Hepatocyte (in vitro differentiated cells): ENCODE measurements around the gene OSBPL6. TPM values are rescaled to one million over a fixed set of nuclear protein-coding genes. Genes with fewer than 3 reads are reported as not detected.

Experiments
- DNase-seq: peaks from one replicate; pipeline ENCODE4 v3.0.0-alpha.2; 2016; ENCODE audit warnings: low spot score
- H2AFZ ChIP-seq: fragments of 200-600 bp; sonication (generic); 2 replicates; pipeline ENCODE4 v1.6.0; 2016; ENCODE audit warnings: antibody characterized with exemption, mild to moderate bottlenecking
- H3K27ac ChIP-seq: fragments of 200-600 bp; sonication (generic); 2 replicates; pipeline ENCODE4 v1.5.1; 2016; ENCODE audit warnings: mild to moderate bottlenecking
- H3K27me3 ChIP-seq: fragments of 200-600 bp; sonication (generic); 2 replicates; pipeline ENCODE4 v1.6.1; 2016
- H3K36me3 ChIP-seq: fragments of 200-600 bp; sonication (generic); replicated peaks from 2 replicates; pipeline ENCODE4 v1.5.1; 2016; ENCODE audit warnings: low read depth; ENCODE audit not compliant: insufficient read depth
- H3K4me1 ChIP-seq: fragments of 200-600 bp; sonication (generic); 2 replicates; pipeline ENCODE4 v1.5.1; 2016; ENCODE audit warnings: mild to moderate bottlenecking, moderate library complexity; ENCODE audit not compliant: insufficient read depth
- H3K4me2 ChIP-seq: fragments of 200-600 bp; sonication (generic); 2 replicates; pipeline ENCODE4 v1.6.0; 2016
- H3K4me3 ChIP-seq: fragments of 200-600 bp; sonication (generic); 2 replicates; pipeline ENCODE4 v1.5.1; 2016; ENCODE audit warnings: mild to moderate bottlenecking
- H3K79me2 ChIP-seq: fragments of 200-600 bp; sonication (generic); 2 replicates; pipeline ENCODE4 v1.6.0; 2017; ENCODE audit warnings: mild to moderate bottlenecking
- H3K9me2 ChIP-seq: fragments of 200-600 bp; sonication (generic); replicated peaks from 2 replicates; pipeline ENCODE4 v1.6.0; 2017; ENCODE audit warnings: mild to moderate bottlenecking; ENCODE audit not compliant: insufficient read depth
- H3K9me3 ChIP-seq: fragments of 200-600 bp; sonication (generic); 2 replicates; pipeline ENCODE4 v1.5.1; 2016; ENCODE audit warnings: low read depth, mild to moderate bottlenecking
- H4K20me1 ChIP-seq: fragments of 200-600 bp; sonication (generic); 2 replicates; pipeline ENCODE4 v1.6.0; 2016; ENCODE audit warnings: mild to moderate bottlenecking; ENCODE audit not compliant: insufficient read depth, poor library complexity, severe bottlenecking
- CTCF ChIP-seq: fragments of 200-600 bp; sonication (generic); IDR thresholded peaks from 2 replicates; pipeline ENCODE4 v1.5.1; 2016; ENCODE audit warnings: antibody characterized with exemption, mild to moderate bottlenecking; ENCODE audit not compliant: poor library complexity
- EZH2 ChIP-seq: fragments of 200-600 bp; sonication (generic); IDR thresholded peaks from 2 replicates; pipeline ENCODE4 v1.6.1; 2016; ENCODE audit warnings: antibody characterized with exemption, mild to moderate bottlenecking, borderline replicate concordance
- EZH2phosphoT487 ChIP-seq: fragments of 200-600 bp; sonication (generic); IDR thresholded peaks from one replicate; pipeline ENCODE4 v1.6.1; 2018; ENCODE audit warnings: antibody characterized with exemption, mild to moderate bottlenecking, low read depth, moderate library complexity; ENCODE audit not compliant: unreplicated experiment, severe bottlenecking
- WGBS: methylation state at CpG from one replicate; pipeline ENCODE4 v1.1.6; 2016; ENCODE audit warnings: low lambda C conversion rate; ENCODE audit errors: missing lambda C conversion rate; 5-methylcytosine and 5-hydroxymethylcytosine counted together
- polyA plus RNA-seq: library from polyadenylated mRNA; unstranded; fragments of >200 nt; fragmentation: Nextera tagmentation; extraction: Ambion mirVana; gene quantifications from 2 replicates; pipeline ENCODE4 v1.2.1, GENCODE V29; 2016
- total RNA-seq: library from RNA; depleted of rRNA; stranded (reverse); fragments of >200 nt; gene quantifications from 2 replicates; pipeline ENCODE4 v1.2.3, GENCODE V29; 2014

OSBPL6 gene
- total and polyA plus RNA-seq, 2 experiments from 2014 or later, result 2.5 to 3.0 TPM

GRCh38 chr2:178359192-178359912 lies 165.0 kb downstream of the OSBPL6 start:
- Histone ChIP-seq H3K36me3 (no peaks in the 10 kb centered on the region), H2AFZ (no peak overlapping the region), H3K9me2 (no peaks in the 10 kb centered on the region), H3K79me2 (no peaks in the 10 kb centered on the region), H3K4me3 (no peak overlapping the region), H3K9me3 (no peaks in the 10 kb centered on the region), H3K4me1 (no peaks in the 10 kb centered on the region), H3K27ac (no peak overlapping the region), H3K4me2 (no peak overlapping the region), H4K20me1 (no peaks in the 10 kb centered on the region), H3K27me3 (no peaks in the 10 kb centered on the region)
- DNase-seq, result no peak
- TF ChIP-seq EZH2 (no peak), CTCF (no peak), EZH2phosphoT487 (no peak)
- WGBS, result 96% methylated on average over 7 of the region's 7 CpGs

- DNase-seq, result no peak
- Histone ChIP-seq H4K20me1 (no peaks in the 10 kb centered on the region), H3K9me3 (no peaks in the 10 kb centered on the region), H3K4me1 (no peaks in the 10 kb centered on the region), H3K27ac (no peak overlapping the region), H2AFZ (no peak overlapping the region), H3K79me2 (no peaks in the 10 kb centered on the region), H3K36me3 (no peaks in the 10 kb centered on the region), H3K4me3 (no peak overlapping the region), H3K4me2 (no peak overlapping the region), H3K9me2 (no peaks in the 10 kb centered on the region), H3K27me3 (no peaks in the 10 kb centered on the region)
- TF ChIP-seq CTCF (no peak), EZH2phosphoT487 (no peak), EZH2 (no peak)
- 96% methylated on average over 4 of the region's 4 CpGs for WGBS
Measured at GRCh38 chr2:178361588-178361987, 167.3 kb downstream of the OSBPL6 start.

- no peak overlapping the region for H3K4me2 ChIP-seq
- H4K20me1 ChIP-seq, result no peaks in the 10 kb centered on the region
- no peak overlapping the region for H2AFZ ChIP-seq
- DNase-seq, result no peak
- no peaks in the 10 kb centered on the region for H3K36me3 ChIP-seq
- H3K9me3 ChIP-seq, result no peaks in the 10 kb centered on the region
- no peaks in the 10 kb centered on the region for H3K27me3 ChIP-seq
- TF ChIP-seq EZH2phosphoT487 (no peak), EZH2 (no peak), CTCF (no peak)
- H3K79me2 ChIP-seq, result no peaks in the 10 kb centered on the region
- H3K27ac ChIP-seq, result no peak overlapping the region
- H3K4me3 ChIP-seq, result no peak overlapping the region
- no peaks in the 10 kb centered on the region for H3K9me2 ChIP-seq
- 91% methylated on average over 7 of the region's 7 CpGs for WGBS
- no peaks in the 10 kb centered on the region for H3K4me1 ChIP-seq
Measured at GRCh38 chr2:178363252-178363651, 168.9 kb downstream of the OSBPL6 start.
